Fibroblast of pulmonary artery (primary cell): ENCODE results near the gene GABPA.

Experiments used
- DNase-seq: peaks from one replicate; pipeline ENCODE4 v3.0.0-alpha.2; 2010; ENCODE audit warnings: low read depth
- H3K4me3 ChIP-seq: replicated peaks from 2 replicates; pipeline ENCODE4 v1.5.1; 2011; ENCODE audit warnings: low read depth, mild to moderate bottlenecking, control low read depth, low read length, moderate library complexity
- CTCF ChIP-seq: IDR thresholded peaks from 2 replicates; pipeline ENCODE4 v1.5.1; 2011; ENCODE audit warnings: mild to moderate bottlenecking, control low read depth, low read length, inconsistent platforms; ENCODE audit errors: missing control alignments

Gene GABPA

GRCh38 chr21:25807191-25807590, 72.4 kb downstream of the GABPA start:
- H3K4me3 ChIP-seq = no peak overlapping the region
- DNase-seq = no peak
- TF ChIP-seq CTCF = no peak

- DNase-seq = no peak
Measured at GRCh38 chr21:25809013-25809412, 74.2 kb downstream of the GABPA start.

GRCh38 chr21:25811186-25811585, 76.4 kb downstream of the GABPA start:
- TF ChIP-seq CTCF = no peak
- no peak for DNase-seq
- H3K4me3 ChIP-seq = no peak overlapping the region

More at GRCh38 chr21:25809013-25809412, 74.2 kb downstream of the GABPA start:
- no peak overlapping the region for H3K4me3 ChIP-seq
- TF ChIP-seq CTCF = no peak

GRCh38 chr21:25813917-25814316, 79.1 kb downstream of the GABPA start:
- no peak for TF ChIP-seq CTCF
- DNase-seq = no peak

GRCh38 chr21:25818121-25818520, 83.3 kb downstream of the GABPA start:
- TF ChIP-seq CTCF = no peak
- no peak overlapping the region for H3K4me3 ChIP-seq
- no peak for DNase-seq

More at GRCh38 chr21:25813917-25814316, 79.1 kb downstream of the GABPA start:
- no peak overlapping the region for H3K4me3 ChIP-seq

- TF ChIP-seq CTCF = no peak
- DNase-seq = no peak
- no peak overlapping the region for H3K4me3 ChIP-seq
Measured at GRCh38 chr21:25818551-25818950, 83.8 kb downstream of the GABPA start.
